HG03378 (cell line): ENCODE results near the gene NKD2.

Experiments
- ATAC-seq: cut with Tn5 transposase; IDR thresholded peaks from one replicate; pipeline ENCODE4 v1.9.1; 2021; ENCODE audit warnings: mild to moderate bottlenecking, moderate library complexity; ENCODE audit not compliant: unreplicated experiment

Gene NKD2

GRCh38 chr5:1039706-1040260, 31.2 kb downstream of the NKD2 start:
- no peak for ATAC-seq

DNA sequence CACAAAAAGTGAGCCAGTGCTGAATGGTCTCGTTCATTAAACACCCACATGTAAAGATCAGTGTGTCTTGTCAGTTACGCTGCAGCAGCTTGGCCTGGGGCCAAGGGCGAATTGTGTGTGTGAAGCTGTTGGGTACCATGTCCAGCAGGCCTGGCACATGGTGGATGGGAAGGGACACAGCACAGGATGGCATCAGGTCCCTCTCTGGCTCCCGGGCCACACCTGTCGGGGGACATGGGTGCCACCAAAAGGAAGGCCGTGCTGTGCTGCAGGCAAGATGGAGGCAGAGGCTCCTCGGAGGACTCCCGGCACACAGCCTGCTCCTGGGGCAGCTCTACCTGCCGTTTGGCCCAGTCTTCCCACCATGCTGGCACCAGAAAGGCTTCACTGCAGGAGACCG, 32.0 kb downstream of the NKD2 start:
- ATAC-seq, result no peak

GRCh38 chr5:1041225-1042143, 32.9 kb downstream of the NKD2 start:
- ATAC-seq, result no peak

DNA sequence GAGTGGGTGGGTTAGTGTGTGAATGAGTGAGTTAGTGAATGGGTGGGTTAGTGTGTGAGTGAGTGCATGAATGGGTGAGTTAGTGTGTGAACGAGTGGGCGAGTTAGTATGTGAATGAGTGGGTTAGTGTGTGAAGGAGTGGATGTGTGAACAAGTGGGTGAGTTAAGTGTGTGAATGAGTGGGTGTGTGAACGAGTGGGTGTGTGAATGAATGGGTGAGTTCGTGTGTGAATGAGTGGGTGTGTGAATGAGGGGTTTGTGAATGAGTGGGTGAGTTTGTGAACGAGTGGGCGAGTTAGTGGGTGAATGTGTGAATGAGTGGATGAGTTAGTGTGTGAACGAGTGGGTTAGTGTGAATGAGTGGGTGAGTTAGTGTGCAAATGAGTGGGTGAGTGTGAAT, 34.0 kb downstream of the NKD2 start:
- ATAC-seq, result no peak

- no peak for ATAC-seq
These were observed 34.7 kb downstream of the NKD2 start for GRCh38 chr5:1043327-1043726.

DNA sequence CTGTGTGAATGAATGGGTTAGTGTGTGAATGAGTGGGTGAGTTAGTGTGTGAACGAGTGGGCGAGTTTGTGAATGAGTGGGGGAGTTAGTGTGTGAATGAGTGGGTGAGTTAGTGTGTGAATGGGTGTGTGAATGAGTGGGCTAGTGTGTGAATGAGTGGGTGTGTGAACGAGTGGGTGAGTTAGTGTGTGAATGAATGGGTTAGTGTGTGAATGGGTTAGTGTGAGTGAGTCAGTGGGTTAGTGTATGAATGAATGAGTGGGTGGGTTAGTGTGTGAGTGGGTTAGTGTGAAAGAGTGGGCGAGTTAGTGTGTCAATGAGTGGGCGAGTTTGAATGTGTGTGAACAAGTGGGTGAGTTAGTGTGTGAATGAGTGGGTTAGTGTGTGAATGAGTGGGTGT, 35.5 kb downstream of the NKD2 start:
- no peak for ATAC-seq

DNA sequence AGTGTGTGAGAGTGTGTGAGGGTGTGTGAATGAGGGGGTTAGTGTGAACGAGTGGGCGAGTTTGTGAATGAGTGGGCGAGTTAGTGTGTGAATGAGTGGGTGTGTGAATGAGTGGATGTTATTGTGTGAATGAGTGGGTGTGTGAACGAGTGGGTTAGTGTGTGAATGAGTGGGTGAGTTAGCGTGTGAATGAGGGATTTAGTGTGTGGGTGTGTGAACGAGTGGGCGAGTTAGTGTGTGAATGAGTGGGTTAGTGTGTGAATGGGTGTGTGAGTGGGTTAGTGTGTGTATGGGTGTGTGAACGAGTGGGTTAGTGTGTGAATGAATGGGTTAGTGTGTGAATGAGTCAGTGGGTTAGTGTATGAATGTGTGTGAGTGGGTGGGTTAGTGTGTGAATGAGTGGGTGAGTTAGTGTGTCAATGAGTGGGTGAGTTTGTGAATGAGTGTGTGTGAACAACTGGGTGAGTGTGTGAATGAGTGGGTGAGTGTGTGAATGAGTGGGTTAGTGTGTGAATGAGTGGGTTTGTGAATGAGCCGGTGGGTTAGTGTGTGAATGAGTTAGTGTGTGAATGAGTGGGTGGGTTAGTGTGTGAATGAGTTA, 37.5 kb downstream of the NKD2 start:
- ATAC-seq, result no peak

GRCh38 chr5:1047332-1047965, 38.8 kb downstream of the NKD2 start:
- no peak for ATAC-seq

- no peak for ATAC-seq
These were observed 39.6 kb downstream of the NKD2 start for GRCh38 chr5:1048162-1048721.

- no peak for ATAC-seq
These were observed 40.5 kb downstream of the NKD2 start for GRCh38 chr5:1048861-1049838.

DNA sequence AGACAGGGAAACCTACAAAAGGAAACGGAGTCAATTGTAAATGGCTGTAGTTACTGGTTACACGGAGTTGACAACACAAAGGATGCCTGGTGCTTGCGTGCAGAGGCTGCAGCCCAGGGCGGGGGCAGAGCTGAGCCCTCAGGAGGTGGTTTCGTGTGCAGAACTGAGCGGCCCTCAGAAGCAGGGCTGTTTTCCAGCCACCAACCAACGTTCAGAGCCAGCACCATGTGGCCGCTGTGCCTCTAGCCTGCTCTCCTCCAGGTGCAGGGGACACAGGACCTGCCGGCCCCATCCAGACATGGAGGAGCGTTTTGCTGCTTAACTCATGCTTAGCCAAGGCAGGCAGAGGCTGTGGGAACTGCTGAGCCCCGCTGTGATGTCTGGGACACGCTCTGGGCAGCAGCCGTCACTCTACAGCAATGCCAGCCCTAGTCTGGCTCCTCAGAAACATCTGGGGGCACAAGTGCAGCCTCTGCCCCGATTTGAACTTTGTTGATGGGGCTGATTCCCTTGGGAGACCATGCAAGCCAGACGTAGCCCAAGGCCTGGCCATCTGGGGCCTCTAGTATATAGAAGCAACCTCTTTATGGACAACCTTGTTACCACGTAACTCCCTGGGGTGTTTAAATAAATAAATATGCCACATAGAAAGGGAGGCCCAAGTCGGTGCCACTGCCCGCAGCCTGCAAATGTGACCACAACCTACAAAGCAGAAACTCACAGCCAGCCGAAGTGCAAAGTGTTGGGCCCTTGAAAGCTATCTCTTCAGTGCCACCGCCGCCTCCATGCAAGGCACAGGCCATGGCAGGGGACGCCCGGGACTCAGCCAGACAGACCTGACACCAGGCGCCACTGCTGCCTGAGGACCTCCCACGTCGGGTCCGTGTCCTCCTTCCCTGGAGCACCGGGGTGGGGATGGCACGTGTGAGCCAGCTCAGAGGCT, 42.1 kb downstream of the NKD2 start:
- no peak for ATAC-seq

DNA sequence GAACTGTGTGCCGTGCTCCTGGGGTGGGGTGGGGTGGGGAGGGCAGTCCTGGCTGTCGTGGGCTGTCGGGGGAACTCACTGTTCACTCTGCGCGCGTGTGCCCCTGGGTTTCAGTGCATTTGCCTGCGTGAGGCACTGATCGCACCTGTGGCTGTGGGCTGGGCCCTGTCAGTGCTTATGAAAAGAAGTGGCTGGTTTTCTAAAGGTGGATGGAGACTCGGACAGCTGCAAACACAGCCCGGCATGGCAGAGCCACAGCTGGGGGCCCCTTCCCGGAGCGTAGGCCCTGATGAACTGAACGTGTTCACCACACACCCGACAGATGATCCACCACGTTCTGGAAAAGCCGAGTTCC, 42.7 kb downstream of the NKD2 start:
- ATAC-seq, result no peak

DNA sequence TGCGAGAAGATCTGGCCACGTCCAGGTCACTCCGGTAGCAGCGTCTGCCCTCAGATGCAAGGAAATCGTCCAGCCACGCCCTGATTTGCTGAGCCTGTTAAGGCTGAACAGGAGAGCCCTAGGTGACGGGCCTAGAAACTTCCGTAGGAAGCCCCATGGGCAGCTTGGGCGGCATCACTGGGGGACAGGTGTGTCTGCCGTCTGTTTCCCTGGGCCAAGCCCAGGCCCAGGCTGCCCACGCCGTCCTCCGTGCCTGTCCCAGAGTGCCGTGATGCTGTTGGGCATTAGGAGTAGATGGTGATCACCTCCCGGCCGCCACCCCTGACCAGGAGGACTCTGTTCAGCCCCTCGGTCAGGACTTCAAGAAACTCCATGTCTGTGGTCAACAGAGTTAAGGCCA, 43.5 kb downstream of the NKD2 start:
- no peak for ATAC-seq

GRCh38 chr5:1052641-1053390, 44.2 kb downstream of the NKD2 start:
- ATAC-seq, result no peak

DNA sequence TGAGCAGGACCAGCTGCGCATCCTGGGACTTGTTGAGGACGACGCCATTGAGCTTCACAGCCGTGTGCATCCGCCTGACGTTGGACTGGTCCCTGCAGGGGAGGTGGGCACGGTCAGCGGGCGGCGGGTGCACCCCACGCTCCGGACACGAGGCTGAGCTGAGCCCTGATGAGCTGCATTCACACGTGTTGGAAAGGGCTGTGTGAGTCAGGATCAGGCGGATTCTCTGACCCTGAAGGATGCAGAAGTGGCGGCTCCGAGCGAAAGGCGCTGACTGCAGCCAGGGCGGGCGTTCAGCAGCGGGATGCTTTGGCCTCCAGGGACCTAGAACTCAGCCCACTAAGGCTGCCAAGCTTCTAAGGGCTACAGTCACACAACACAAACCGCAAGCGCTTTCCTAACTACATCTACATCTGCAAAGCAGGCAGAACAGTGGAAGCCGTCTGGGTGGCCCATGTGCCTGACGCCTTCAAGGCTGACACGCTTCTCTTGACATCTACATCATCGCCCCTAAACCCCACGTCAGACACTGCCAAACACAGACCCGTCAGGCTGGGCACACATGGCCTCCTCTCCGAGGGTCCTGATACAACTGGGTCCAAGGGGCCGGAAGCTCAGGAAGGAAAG, 44.9 kb downstream of the NKD2 start:
- ATAC-seq, result no peak

GRCh38 chr5:1054018-1054798, 45.6 kb downstream of the NKD2 start:
- no peak for ATAC-seq
